ENCODE data around the gene CBX8. TPM values are rescaled to one million over a fixed set of nuclear protein-coding genes. Genes with fewer than 3 reads are reported as not detected.
A peak's percentile ranks its signal among the peaks of the same experiment; 100 is the strongest.

Gene CBX8
- total and polyA plus RNA-seq, 8 donors, result 1.6 to 5.7 (median 4.1) TPM

GRCh38 chr17:79824893-79825579 is 28.2 kb upstream of the CBX8 start:
- intact Hi-C loops (cut with DNase I), result no loop called here
- H3K27ac ChIP-seq, result no peak overlapping the region
- no peaks in the 10 kb centered on the region for H3K27me3 ChIP-seq
- ATAC-seq (peak in 3 of 4 donors; percentile 35 to 68 (median 37)), DNase-seq (no peak), FAIRE-seq (no peak)
- no peak overlapping the region for H3K4me3 ChIP-seq
- no peaks in the 10 kb centered on the region for H3K9me3 ChIP-seq
- no peaks in the 10 kb centered on the region for H3K36me3 ChIP-seq
- H3K4me1 ChIP-seq, result peaks cover 0 to 10% (median 6%) of the 10 kb centered on the region in 3 donors
- no peak for TF ChIP-seq CTCF (IDR thresholded peaks at IDR 0.05)
- WGBS, 2 donors, result 44 to 45% methylated on average over 6 of the region's 6 CpGs

GRCh38 chr17:79824234-79824633 is 27.4 kb upstream of the CBX8 start:
- Histone ChIP-seq H3K4me1 (peaks cover 0 to 3% (median 2%) of the 10 kb centered on the region in 3 donors), H3K4me3 (no peak overlapping the region), H3K9me3 (no peaks in the 10 kb centered on the region), H3K36me3 (no peaks in the 10 kb centered on the region), H3K27ac (no peak overlapping the region), H3K27me3 (no peaks in the 10 kb centered on the region)
- intact Hi-C loops (cut with DNase I), result no loop called here
- no peak for DNase-seq
- FAIRE-seq, result no peak
- no peak for ATAC-seq
- no peak for TF ChIP-seq CTCF (IDR thresholded peaks at IDR 0.05)
- 95% methylated on average over 17 of the region's 17 CpGs for WGBS, 2 donors

GRCh38 chr17:79822583-79823124 is 25.8 kb upstream of the CBX8 start:
- TF ChIP-seq CTCF (IDR thresholded peaks at IDR 0.05), result no peak
- no peak overlapping the region for H3K4me3 ChIP-seq
- DNase-seq (no peak), ATAC-seq (no peak), FAIRE-seq (no peak)
- no peak overlapping the region for H3K27ac ChIP-seq
- no peaks in the 10 kb centered on the region for H3K9me3 ChIP-seq
- WGBS, 2 donors, result 95% methylated on average over 17 of the region's 17 CpGs
- intact Hi-C loops (cut with DNase I), result no loop called here
- no peaks in the 10 kb centered on the region for H3K36me3 ChIP-seq
- no peaks in the 10 kb centered on the region for H3K27me3 ChIP-seq
- no peaks in the 10 kb centered on the region for H3K4me1 ChIP-seq

GRCh38 chr17:79821331-79822095 is 24.6 kb upstream of the CBX8 start:
- DNase-seq (no peak), FAIRE-seq (no peak), ATAC-seq (peak in 2 of 4 donors; percentile 24 to 32)
- no peak overlapping the region for H3K4me3 ChIP-seq
- H3K36me3 ChIP-seq, result no peaks in the 10 kb centered on the region
- no peaks in the 10 kb centered on the region for H3K9me3 ChIP-seq
- H3K27me3 ChIP-seq, result no peaks in the 10 kb centered on the region
- no peaks in the 10 kb centered on the region for H3K4me1 ChIP-seq
- no peak for TF ChIP-seq CTCF (IDR thresholded peaks at IDR 0.05)
- H3K27ac ChIP-seq, result no peak overlapping the region
- WGBS, 2 donors, result 65 to 66% methylated on average over 12 of the region's 12 CpGs
- intact Hi-C loops (cut with DNase I), result no loop called here
